SK-N-MC (cell line): Measurements from ENCODE around the gene OR2V2.
"Not testable (repeated sequence)": the region's sequence is repeated elsewhere in the genome, so short reads cannot be mapped to it uniquely, and the experiment has no call there.

Source experiments
- DNase-seq: peaks from one replicate; pipeline ENCODE4 v3.0.0-alpha.2; 2011; ENCODE audit warnings: low read depth, low spot score
- H3K27ac ChIP-seq: fragments of 200-600 bp; sonication (generic); 2 replicates; pipeline ENCODE4 v1.5.1; 2016; ENCODE audit warnings: mixed run types
- H3K36me3 ChIP-seq: fragments of 200-600 bp; sonication (generic); 2 replicates; pipeline ENCODE4 v1.6.1; 2017; ENCODE audit warnings: antibody characterized with exemption, low read length, mixed read lengths; ENCODE audit not compliant: insufficient read depth
- H3K4me3 ChIP-seq: fragments of 200-600 bp; sonication (generic); 2 replicates; pipeline ENCODE4 v1.5.1; 2016
- H3K9ac ChIP-seq: fragments of 200-600 bp; sonication (generic); 2 replicates; pipeline ENCODE4 v1.8.0; 2017; ENCODE audit warnings: mixed run types, mixed read lengths; ENCODE audit not compliant: insufficient read length
- H3K9me3 ChIP-seq: fragments of 200-600 bp; sonication (generic); 2 replicates; pipeline ENCODE4 v1.6.1; 2017; ENCODE audit warnings: low read depth, mild to moderate bottlenecking, antibody characterized with exemption, low read length, moderate library complexity, mixed read lengths
- EZH2 ChIP-seq: fragments of 200-600 bp; sonication (generic); IDR thresholded peaks from one replicate; pipeline ENCODE4 v1.6.1; 2017; ENCODE audit warnings: antibody characterized with exemption
- FOXP2 ChIP-seq: optimal IDR thresholded peaks from 2 replicates; pipeline ENCODE3; 2011; ENCODE audit warnings: mild to moderate bottlenecking, moderate library complexity; ENCODE audit not compliant: insufficient read depth; ENCODE audit errors: extremely low read length, control extremely low read depth
- POLR2AphosphoS5 ChIP-seq: IDR thresholded peaks from 2 replicates; pipeline ENCODE4 v1.6.1; 2012; ENCODE audit warnings: mild to moderate bottlenecking, low read depth, low read length, borderline replicate concordance

The OR2V2 gene

GRCh38 chr5:181127456-181127855 lies 19.9 kb upstream of the OR2V2 start:
- TF ChIP-seq EZH2 = no peak
- TF ChIP-seq FOXP2 = no peak
- TF ChIP-seq POLR2AphosphoS5 = no peak
- no peaks in the 10 kb centered on the region for H3K36me3 ChIP-seq
- H3K4me3 ChIP-seq = no peak overlapping the region
- no peak for DNase-seq
- no peaks in the 10 kb centered on the region for H3K9me3 ChIP-seq
- H3K27ac ChIP-seq = no peak overlapping the region
- no peak overlapping the region for H3K9ac ChIP-seq

- Histone ChIP-seq H3K4me3 (no peak overlapping the region), H3K9me3 (no peaks in the 10 kb centered on the region), H3K36me3 (no peaks in the 10 kb centered on the region), H3K27ac (no peak overlapping the region), H3K9ac (no peak overlapping the region)
- DNase-seq = no peak
- TF ChIP-seq EZH2 = no peak
- TF ChIP-seq FOXP2 = no peak
- TF ChIP-seq POLR2AphosphoS5 = no peak
These were observed 19.3 kb upstream of the OR2V2 start for GRCh38 chr5:181127907-181128626.

GRCh38 chr5:181129601-181130000 lies 17.8 kb upstream of the OR2V2 start:
- H3K9ac ChIP-seq = no peak overlapping the region
- no peaks in the 10 kb centered on the region for H3K9me3 ChIP-seq
- TF ChIP-seq FOXP2 = no peak
- TF ChIP-seq POLR2AphosphoS5 = no peak
- no peak for TF ChIP-seq EZH2
- no peaks in the 10 kb centered on the region for H3K36me3 ChIP-seq
- H3K27ac ChIP-seq = no peak overlapping the region
- H3K4me3 ChIP-seq = no peak overlapping the region
- no peak for DNase-seq

GRCh38 chr5:181130081-181130480 lies 17.3 kb upstream of the OR2V2 start:
- H3K27ac ChIP-seq, H3K9me3 ChIP-seq, H3K9ac ChIP-seq, DNase-seq, H3K36me3 ChIP-seq, H3K4me3 ChIP-seq: not testable (repeated sequence)

GRCh38 chr5:181130832-181131496 lies 16.4 kb upstream of the OR2V2 start, which contains the start of gene OR2V1:
Gene OR2V1, minus strand, starts transcription at chr5:181131169. Its CDS starts 5,865 bp downstream, at chr5:181125304.
- H3K9me3 ChIP-seq = no peaks in the 10 kb centered on the region
- no peak for DNase-seq
- H3K36me3 ChIP-seq = no peaks in the 10 kb centered on the region
- H3K27ac ChIP-seq = no peak within 1 kb of the TSS
- no peak within 1 kb of the TSS for H3K4me3 ChIP-seq
- no peak within 1 kb of the TSS for H3K9ac ChIP-seq
- TF ChIP-seq POLR2AphosphoS5 (no peak), FOXP2 (no peak), EZH2 (no peak)

- TF ChIP-seq EZH2 (no peak), FOXP2 (no peak), POLR2AphosphoS5 (no peak)
- no peak overlapping the region for H3K27ac ChIP-seq
- no peak overlapping the region for H3K9ac ChIP-seq
- no peak overlapping the region for H3K4me3 ChIP-seq
- no peak for DNase-seq
- no peaks in the 10 kb centered on the region for H3K9me3 ChIP-seq
- no peaks in the 10 kb centered on the region for H3K36me3 ChIP-seq
These were observed 15.9 kb upstream of the OR2V2 start for GRCh38 chr5:181131514-181131913.

GRCh38 chr5:181133083-181133482 lies 14.3 kb upstream of the OR2V2 start:
- TF ChIP-seq EZH2 = no peak
- no peak for TF ChIP-seq FOXP2
- no peak for TF ChIP-seq POLR2AphosphoS5
- Histone ChIP-seq H3K9me3 (no peaks in the 10 kb centered on the region), H3K9ac (no peak overlapping the region), H3K36me3 (no peaks in the 10 kb centered on the region), H3K4me3 (no peak overlapping the region), H3K27ac (no peak overlapping the region)
- DNase-seq = no peak

- Histone ChIP-seq H3K4me3 (no peak overlapping the region), H3K27ac (no peak overlapping the region), H3K9me3 (no peaks in the 10 kb centered on the region), H3K36me3 (no peaks in the 10 kb centered on the region), H3K9ac (no peak overlapping the region)
- no peak for DNase-seq
- TF ChIP-seq FOXP2 (no peak), EZH2 (no peak), POLR2AphosphoS5 (no peak)
These were observed 13.7 kb upstream of the OR2V2 start for GRCh38 chr5:181133610-181134231.

GRCh38 chr5:181134259-181134658 lies 13.1 kb upstream of the OR2V2 start:
- H3K4me3 ChIP-seq = no peak overlapping the region
- no peak for DNase-seq
- no peak overlapping the region for H3K27ac ChIP-seq
- no peaks in the 10 kb centered on the region for H3K36me3 ChIP-seq
- no peak overlapping the region for H3K9ac ChIP-seq
- no peak for TF ChIP-seq FOXP2
- no peak for TF ChIP-seq EZH2
- no peak for TF ChIP-seq POLR2AphosphoS5
- H3K9me3 ChIP-seq = no peaks in the 10 kb centered on the region
